Fibroblast of lung (primary cell): ENCODE results near the gene EPHB1. TPM values are rescaled to one million over a fixed set of nuclear protein-coding genes. Genes with fewer than 3 reads are reported as not detected.

Experiments used
- DNase-seq, 2 donors: peaks; one replicate each; pipeline versions ENCODE4 v3.0.0 to v3.0.0-alpha.2; 2010; ENCODE audit warnings: low read depth in 2 of 2
- H2AFZ ChIP-seq: 2 replicates; pipeline ENCODE4 v1.5.1; 2012; ENCODE audit warnings: low read length, control low read depth, inconsistent platforms
- H3K27ac ChIP-seq: 2 replicates; pipeline ENCODE4 v1.5.1; 2011; ENCODE audit warnings: low read length, control low read depth; ENCODE audit not compliant: insufficient read depth
- H3K27me3 ChIP-seq: 2 replicates; pipeline ENCODE4 v1.5.1; 2011; ENCODE audit warnings: mild to moderate bottlenecking, low read length; ENCODE audit not compliant: control insufficient read depth, insufficient read depth
- H3K36me3 ChIP-seq: 2 replicates; pipeline ENCODE4 v1.5.1; 2011; ENCODE audit warnings: low read length; ENCODE audit not compliant: control insufficient read depth, insufficient read depth
- H3K4me1 ChIP-seq: 2 replicates; pipeline ENCODE4 v1.5.1; 2011; ENCODE audit warnings: low read length; ENCODE audit not compliant: control insufficient read depth, insufficient read depth; ENCODE audit errors: extremely low read depth
- H3K4me2 ChIP-seq: 2 replicates; pipeline ENCODE4 v1.5.1; 2011; ENCODE audit warnings: low read length, control low read depth; ENCODE audit not compliant: insufficient read depth; ENCODE audit errors: extremely low read depth
- H3K4me3 ChIP-seq, 4 experiments: fragments of 200-600 bp in 1 of 4; sonication (generic) in 1 of 4; replicated peaks in 1 of 4; 2 replicates each; pipeline ENCODE4 v1.5.1; 2011 to 2016; ENCODE audit warnings: low read length in 4 of 4, low read depth in 3 of 4, mild to moderate bottlenecking in 3 of 4, control low read depth in 2 of 4, inconsistent platforms in 1 of 4, mixed read lengths in 1 of 4; ENCODE audit not compliant: insufficient read depth in 1 of 4; ENCODE audit errors: control extremely low read depth in 1 of 4
- H3K79me2 ChIP-seq: 2 replicates; pipeline ENCODE4 v1.5.1; 2012; ENCODE audit warnings: mild to moderate bottlenecking, low read length, inconsistent platforms; ENCODE audit not compliant: control insufficient read depth, insufficient read depth
- H3K9ac ChIP-seq: 2 replicates; pipeline ENCODE4 v1.5.1; 2011; ENCODE audit warnings: mild to moderate bottlenecking, low read length, control low read depth; ENCODE audit not compliant: insufficient read depth
- H3K9me3 ChIP-seq: 2 replicates; pipeline ENCODE4 v1.5.1; 2012; ENCODE audit warnings: low read depth, low read length; ENCODE audit not compliant: control insufficient read depth, insufficient read depth
- H4K20me1 ChIP-seq: 2 replicates; pipeline ENCODE4 v1.5.1; 2011; ENCODE audit warnings: low read length; ENCODE audit not compliant: control insufficient read depth, insufficient read depth; ENCODE audit errors: extremely low read depth
- EZH2 ChIP-seq: IDR thresholded peaks from 2 replicates; pipeline ENCODE4 v1.5.1; 2012; ENCODE audit warnings: low read length, control low read depth, mild to moderate bottlenecking; ENCODE audit errors: missing control alignments
- polyA plus RNA-seq, 2 donors: library from polyadenylated mRNA; depleted of rRNA in 1 of 2; stranded (reverse) in 1 of 2; unstranded in 1 of 2; fragments of >200 nt; gene quantifications; 2 replicates each; pipeline ENCODE4 v1.2.1, GENCODE V29; 2011 to 2012; ENCODE audit warnings: missing spikeins in 1 of 2
- total RNA-seq: library from RNA; depleted of rRNA; stranded (reverse); fragments of >200 nt; gene quantifications from 2 replicates; pipeline ENCODE4 v1.2.1, GENCODE V29; 2014
- TF ChIP-seq, protein P1 (sequence below), 2 donors: IDR thresholded peaks in 1 of 2; conservative IDR thresholded peaks in 1 of 2; 1 replicate in 1 of 2; 2 replicates in 1 of 2; pipeline ENCODE4 v1.5.1; 2011 to 2012; ENCODE audit warnings: low read length in 2 of 2, control low read depth in 1 of 2, inconsistent platforms in 1 of 2, low read depth in 1 of 2, mild to moderate bottlenecking in 1 of 2

Gene EPHB1
- total and polyA plus RNA-seq, 2 donors (not counting 1 experiment from before 2014, with no cell fraction given), result 0.14 to 0.50 TPM

DNA sequence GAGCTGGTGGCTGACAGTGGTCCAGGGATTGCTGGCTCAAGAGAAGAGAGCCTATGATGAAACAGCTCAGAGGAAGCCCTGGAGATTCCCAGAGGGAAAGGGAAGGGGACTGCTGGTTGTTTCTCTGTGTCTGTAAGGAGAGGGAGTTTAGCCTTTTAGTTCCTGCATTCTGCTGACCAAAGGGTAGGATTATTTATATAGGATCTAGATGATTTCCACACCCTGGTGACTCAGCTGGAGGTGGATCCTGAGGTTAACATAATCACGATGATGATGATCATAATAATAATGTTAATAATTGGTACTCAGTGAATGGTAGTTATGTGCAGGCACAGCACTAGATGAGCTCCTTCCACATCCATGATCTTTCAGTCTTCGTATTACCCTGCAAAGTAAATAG is 144.9 kb downstream of the EPHB1 start:
- Histone ChIP-seq H3K9ac (no peak overlapping the region), H3K79me2 (no peaks in the 10 kb centered on the region), H3K4me3 (no peak overlapping the region), H3K4me1 (no peaks in the 10 kb centered on the region), H3K27ac (no peak overlapping the region), H3K36me3 (no peaks in the 10 kb centered on the region), H4K20me1 (no peaks in the 10 kb centered on the region), H3K27me3 (no peaks in the 10 kb centered on the region), H3K4me2 (no peak overlapping the region), H3K9me3 (no peaks in the 10 kb centered on the region), H2AFZ (no peak overlapping the region)
- no peak for DNase-seq
- TF ChIP-seq, protein P1, sequence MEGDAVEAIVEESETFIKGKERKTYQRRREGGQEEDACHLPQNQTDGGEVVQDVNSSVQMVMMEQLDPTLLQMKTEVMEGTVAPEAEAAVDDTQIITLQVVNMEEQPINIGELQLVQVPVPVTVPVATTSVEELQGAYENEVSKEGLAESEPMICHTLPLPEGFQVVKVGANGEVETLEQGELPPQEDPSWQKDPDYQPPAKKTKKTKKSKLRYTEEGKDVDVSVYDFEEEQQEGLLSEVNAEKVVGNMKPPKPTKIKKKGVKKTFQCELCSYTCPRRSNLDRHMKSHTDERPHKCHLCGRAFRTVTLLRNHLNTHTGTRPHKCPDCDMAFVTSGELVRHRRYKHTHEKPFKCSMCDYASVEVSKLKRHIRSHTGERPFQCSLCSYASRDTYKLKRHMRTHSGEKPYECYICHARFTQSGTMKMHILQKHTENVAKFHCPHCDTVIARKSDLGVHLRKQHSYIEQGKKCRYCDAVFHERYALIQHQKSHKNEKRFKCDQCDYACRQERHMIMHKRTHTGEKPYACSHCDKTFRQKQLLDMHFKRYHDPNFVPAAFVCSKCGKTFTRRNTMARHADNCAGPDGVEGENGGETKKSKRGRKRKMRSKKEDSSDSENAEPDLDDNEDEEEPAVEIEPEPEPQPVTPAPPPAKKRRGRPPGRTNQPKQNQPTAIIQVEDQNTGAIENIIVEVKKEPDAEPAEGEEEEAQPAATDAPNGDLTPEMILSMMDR (conservative IDR thresholded peaks at IDR 0.05 in 1 of 2, IDR thresholded peaks at IDR 0.05 in 1 of 2; ENCODE audit: low read depth in 1 of 2, low read length in 2 of 2), result no peak
- TF ChIP-seq EZH2, result no peak

DNA sequence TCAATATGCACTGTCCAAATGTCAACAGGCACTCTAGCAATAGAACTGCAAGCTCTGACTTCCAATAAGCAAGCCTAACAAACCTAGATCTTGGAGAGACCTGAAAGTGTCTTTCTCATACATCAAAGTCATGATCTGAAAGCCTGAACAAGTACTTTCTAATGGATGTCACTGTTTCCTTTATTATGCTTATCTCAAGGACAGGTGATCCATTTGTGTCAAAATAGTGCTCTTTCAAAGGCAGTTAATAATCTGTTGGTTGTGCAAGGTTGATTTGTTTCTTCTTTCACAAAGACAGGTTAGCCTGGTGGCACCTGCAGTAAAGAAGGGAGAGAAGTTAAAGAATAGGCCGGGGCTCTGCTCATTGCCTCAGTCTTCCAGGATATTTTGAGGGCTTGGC is 146.8 kb downstream of the EPHB1 start:
- Histone ChIP-seq H3K79me2 (no peaks in the 10 kb centered on the region), H2AFZ (no peak overlapping the region), H3K9ac (no peak overlapping the region), H4K20me1 (no peaks in the 10 kb centered on the region), H3K4me3 (no peak overlapping the region), H3K36me3 (no peaks in the 10 kb centered on the region), H3K4me1 (no peaks in the 10 kb centered on the region), H3K27ac (no peak overlapping the region), H3K4me2 (no peak overlapping the region), H3K9me3 (no peaks in the 10 kb centered on the region), H3K27me3 (no peaks in the 10 kb centered on the region)
- TF ChIP-seq, protein P1 (conservative IDR thresholded peaks at IDR 0.05 in 1 of 2, IDR thresholded peaks at IDR 0.05 in 1 of 2; ENCODE audit: low read depth in 1 of 2, low read length in 2 of 2), result no peak
- no peak for TF ChIP-seq EZH2
- no peak for DNase-seq

DNA sequence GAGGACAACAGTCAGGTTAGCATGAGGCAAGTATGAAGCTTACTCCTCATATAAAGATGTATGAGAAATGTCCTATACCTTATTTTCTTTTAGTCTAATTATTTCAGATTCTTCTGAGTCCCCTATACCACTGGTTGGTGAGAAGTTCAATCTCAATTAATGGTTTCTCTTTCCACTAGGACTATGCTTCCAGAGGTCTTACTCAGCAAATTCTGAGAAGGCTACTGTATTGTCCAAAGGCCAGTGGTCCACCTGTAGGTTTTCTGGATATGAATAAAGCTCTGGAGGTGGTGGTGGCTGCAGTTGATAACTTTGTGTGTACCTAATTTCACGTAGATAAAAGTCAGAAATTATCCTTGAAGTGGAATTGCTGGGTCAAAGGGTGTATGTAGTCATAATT is 149.4 kb downstream of the EPHB1 start:
- Histone ChIP-seq H4K20me1 (no peaks in the 10 kb centered on the region), H2AFZ (no peak overlapping the region), H3K9me3 (no peaks in the 10 kb centered on the region), H3K79me2 (no peaks in the 10 kb centered on the region), H3K4me2 (no peak overlapping the region), H3K36me3 (no peaks in the 10 kb centered on the region), H3K4me3 (no peak overlapping the region), H3K27ac (no peak overlapping the region), H3K4me1 (no peaks in the 10 kb centered on the region), H3K27me3 (no peaks in the 10 kb centered on the region), H3K9ac (no peak overlapping the region)
- DNase-seq, result no peak
- TF ChIP-seq, protein P1 (conservative IDR thresholded peaks at IDR 0.05 in 1 of 2, IDR thresholded peaks at IDR 0.05 in 1 of 2; ENCODE audit: low read depth in 1 of 2, low read length in 2 of 2), result no peak
- no peak for TF ChIP-seq EZH2
